Esophagus squamous epithelium (tissue), 4 donors: ENCODE results near the gene PLA2G12A.

Experiments used
- CTCF ChIP-seq, 6 experiments: fragments of 450-650 bp in 4 of 6; fragments of 200-600 bp in 2 of 6; sonication (generic) in 2 of 6; IDR thresholded peaks; one replicate each; pipeline ENCODE4 v1.5.1; 2016 to 2019; ENCODE audit warnings: antibody characterized with exemption in 6 of 6, mild to moderate bottlenecking in 4 of 6, moderate library complexity in 4 of 6
- POLR2A ChIP-seq, 4 donors: fragments of 450-650 bp; IDR thresholded peaks; one replicate each; pipeline ENCODE4 v1.6.1; 2017; ENCODE audit warnings: antibody characterized with exemption in 4 of 4, mild to moderate bottlenecking in 4 of 4, moderate library complexity in 3 of 4

GRCh38 chr4:109675843-109676242, 54.0 kb downstream of the PLA2G12A start:
- no peak for TF ChIP-seq CTCF (IDR thresholded peaks at IDR 0.05)
- no peak for TF ChIP-seq POLR2A (IDR thresholded peaks at IDR 0.05)
